ENCODE results near the gene COPS7B.

DNA sequence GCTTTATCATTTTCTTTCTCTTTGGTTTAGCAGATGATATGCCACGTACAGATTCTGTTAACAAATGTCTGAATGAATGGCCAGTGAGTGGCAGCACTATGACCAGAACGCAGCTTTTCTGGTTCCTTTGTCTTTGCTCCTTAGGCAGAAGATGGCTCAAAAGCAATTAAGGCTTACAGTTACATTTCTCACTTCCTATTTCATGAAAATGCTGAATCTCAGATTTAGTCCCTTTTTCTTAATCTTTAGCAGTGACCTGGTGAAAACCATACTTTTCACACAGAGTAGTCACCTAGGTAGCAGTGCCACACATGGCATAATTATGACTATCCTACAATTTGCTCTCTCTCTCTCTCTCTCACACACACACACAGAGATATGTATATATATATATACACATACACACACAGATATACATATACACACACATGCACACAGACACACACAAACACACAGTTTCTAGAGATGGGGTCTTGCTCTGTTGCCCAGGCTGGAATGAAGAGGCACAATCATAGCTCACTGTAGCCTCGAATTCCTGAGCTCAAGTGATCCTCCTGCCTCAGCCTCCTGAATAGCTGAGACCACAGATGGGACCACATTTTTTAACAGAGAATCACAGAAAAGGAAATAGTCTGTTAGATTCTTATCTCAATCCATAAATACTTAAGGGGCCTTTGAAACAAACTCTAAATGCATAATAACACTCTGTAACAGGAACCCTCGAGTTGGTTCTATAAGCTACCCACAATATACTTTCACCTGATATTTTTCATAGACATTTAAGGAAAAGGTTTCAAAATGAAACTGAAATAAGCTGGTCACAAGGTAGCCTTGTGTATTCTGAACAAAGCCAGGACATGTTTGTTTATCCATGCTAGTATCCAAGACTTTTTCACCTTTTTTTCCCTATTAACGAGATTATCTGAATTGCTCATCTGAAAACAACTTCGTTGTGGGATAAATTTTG lies 16.8 kb upstream of the COPS7B start:
- TF ChIP-seq, protein P1, sequence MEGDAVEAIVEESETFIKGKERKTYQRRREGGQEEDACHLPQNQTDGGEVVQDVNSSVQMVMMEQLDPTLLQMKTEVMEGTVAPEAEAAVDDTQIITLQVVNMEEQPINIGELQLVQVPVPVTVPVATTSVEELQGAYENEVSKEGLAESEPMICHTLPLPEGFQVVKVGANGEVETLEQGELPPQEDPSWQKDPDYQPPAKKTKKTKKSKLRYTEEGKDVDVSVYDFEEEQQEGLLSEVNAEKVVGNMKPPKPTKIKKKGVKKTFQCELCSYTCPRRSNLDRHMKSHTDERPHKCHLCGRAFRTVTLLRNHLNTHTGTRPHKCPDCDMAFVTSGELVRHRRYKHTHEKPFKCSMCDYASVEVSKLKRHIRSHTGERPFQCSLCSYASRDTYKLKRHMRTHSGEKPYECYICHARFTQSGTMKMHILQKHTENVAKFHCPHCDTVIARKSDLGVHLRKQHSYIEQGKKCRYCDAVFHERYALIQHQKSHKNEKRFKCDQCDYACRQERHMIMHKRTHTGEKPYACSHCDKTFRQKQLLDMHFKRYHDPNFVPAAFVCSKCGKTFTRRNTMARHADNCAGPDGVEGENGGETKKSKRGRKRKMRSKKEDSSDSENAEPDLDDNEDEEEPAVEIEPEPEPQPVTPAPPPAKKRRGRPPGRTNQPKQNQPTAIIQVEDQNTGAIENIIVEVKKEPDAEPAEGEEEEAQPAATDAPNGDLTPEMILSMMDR (IDR thresholded peaks at IDR 0.05; ENCODE audit: low read depth, low read length): no peak; the same call in 1 of the 2 replicates
- TF ChIP-seq EZH2phosphoT487 (IDR thresholded peaks at IDR 0.05; ENCODE audit: low read depth): no peak

Data from OCI-LY3 (cell line).